Keratinocyte (primary cell): ENCODE results near the gene LRRC37A3. TPM values are rescaled to one million over a fixed set of nuclear protein-coding genes. Genes with fewer than 3 reads are reported as not detected.
"Not testable (repeated sequence)": the region's sequence is repeated elsewhere in the genome, so short reads cannot be mapped to it uniquely, and the experiment has no call there.

ENCODE experiments used
- DNase-seq: peaks from one replicate; pipeline ENCODE4 v3.0.0-alpha.2; 2011; ENCODE audit warnings: low read depth, missing footprints, low spot score
- FAIRE-seq: peaks from 2 replicates; lab custom pipeline; 2011; peaks lifted over from hg19 to GRCh38; lab: Jason Lieb, UNC
- H2AFZ ChIP-seq: 2 replicates; pipeline ENCODE4 v1.6.0; 2012; ENCODE audit warnings: low read length, control low read depth, inconsistent platforms; ENCODE audit not compliant: control insufficient read depth
- H3K27ac ChIP-seq: 2 replicates; pipeline ENCODE4 v1.5.1; 2011; ENCODE audit warnings: low read length; ENCODE audit not compliant: control insufficient read depth, insufficient read depth
- H3K27me3 ChIP-seq: 3 replicates; pipeline ENCODE4 v1.6.0; 2011; ENCODE audit warnings: low read length; ENCODE audit not compliant: control insufficient read depth, insufficient read depth; ENCODE audit errors: extremely low read depth
- H3K36me3 ChIP-seq, 2 experiments: 2 replicates in 1 of 2; 3 replicates in 1 of 2; pipeline ENCODE4 v1.5.1; 2011; ENCODE audit warnings: low read length in 2 of 2, mild to moderate bottlenecking in 1 of 2; ENCODE audit not compliant: control insufficient read depth in 2 of 2, insufficient read depth in 2 of 2; ENCODE audit errors: extremely low read depth in 1 of 2
- H3K4me1 ChIP-seq: 3 replicates; pipeline ENCODE4 v1.5.1; 2011; ENCODE audit warnings: low read length; ENCODE audit not compliant: control insufficient read depth, insufficient read depth; ENCODE audit errors: extremely low read depth
- H3K4me2 ChIP-seq: 3 replicates; pipeline ENCODE4 v1.6.0; 2011; ENCODE audit warnings: low read depth, low read length; ENCODE audit not compliant: control insufficient read depth, insufficient read depth; ENCODE audit errors: extremely low read depth
- H3K4me3 ChIP-seq, 3 experiments: fragments of 200-600 bp in 1 of 3; sonication (generic) in 1 of 3; 2 replicates in 2 of 3; 3 replicates in 1 of 3; pipeline ENCODE4 v1.5.1; 2011 to 2016; ENCODE audit warnings: low read length in 3 of 3, mild to moderate bottlenecking in 3 of 3, control low read depth in 2 of 3, inconsistent platforms in 1 of 3, low read depth in 1 of 3, mixed read lengths in 1 of 3, mixed run types in 1 of 3, moderate library complexity in 1 of 3; ENCODE audit not compliant: control insufficient read depth in 2 of 3, insufficient read depth in 2 of 3; ENCODE audit errors: extremely low read depth in 1 of 3
- H3K79me2 ChIP-seq: 2 replicates; pipeline ENCODE4 v1.6.0; 2012; ENCODE audit warnings: low read length; ENCODE audit not compliant: control insufficient read depth, insufficient read depth
- H3K9ac ChIP-seq: 3 replicates; pipeline ENCODE4 v1.6.0; 2011; ENCODE audit warnings: low read length; ENCODE audit not compliant: control insufficient read depth, insufficient read depth; ENCODE audit errors: extremely low read depth
- H3K9me1 ChIP-seq: 3 replicates; pipeline ENCODE4 v1.6.0; 2011; ENCODE audit warnings: low read length; ENCODE audit not compliant: control insufficient read depth, insufficient read depth; ENCODE audit errors: extremely low read depth
- H3K9me3 ChIP-seq: 2 replicates; pipeline ENCODE4 v1.5.1; 2012; ENCODE audit warnings: low read depth, low read length; ENCODE audit not compliant: control insufficient read depth
- H4K20me1 ChIP-seq: 3 replicates; pipeline ENCODE4 v1.6.0; 2011; ENCODE audit warnings: low read length; ENCODE audit not compliant: control insufficient read depth, insufficient read depth; ENCODE audit errors: extremely low read depth
- CTCF ChIP-seq, 3 experiments: IDR thresholded peaks in 1 of 3; conservative IDR thresholded peaks in 1 of 3; optimal IDR thresholded peaks in 1 of 3; 2 replicates in 2 of 3; 3 replicates in 1 of 3; pipeline versions ENCODE3 to v1.5.1; 2011; ENCODE audit warnings: low read length in 3 of 3, mild to moderate bottlenecking in 3 of 3, moderate library complexity in 2 of 3, control low read depth in 1 of 3, inconsistent platforms in 1 of 3; ENCODE audit not compliant: insufficient read depth in 2 of 3; ENCODE audit errors: extremely low read depth in 1 of 3
- dilution Hi-C: fragments of 300-500 bp; cut with MboI; formaldehyde crosslinking; loops from one replicate; pipeline ENCODE4 v1.7.0; 2020; ENCODE audit warnings: low sequenced_read_pairs; ENCODE audit not compliant: extremely low pct_ligation_motif_present
- polyA plus RNA-seq, 5 experiments: library from polyadenylated mRNA; depleted of rRNA in 3 of 5; stranded (reverse) in 3 of 5; stranded (forward) in 1 of 5; unstranded in 1 of 5; fragments of >200 nt; gene quantifications; 1 replicate in 1 of 5; 2 replicates in 3 of 5; 3 replicates in 1 of 5; pipeline versions ENCODE4 v1.2.1 to v1.2.3, GENCODE V29; 2011 to 2012; ENCODE audit warnings: missing spikeins in 2 of 5, low read depth in 1 of 5, low replicate concordance in 1 of 5

Gene LRRC37A3
- polyA plus RNA-seq, 1 donor (not counting 4 experiments of a cell fraction or from before 2014, with no cell fraction given), result 2.0 TPM

- H3K27me3 ChIP-seq, H3K27ac ChIP-seq, H3K4me1 ChIP-seq, H3K9ac ChIP-seq, FAIRE-seq, H3K79me2 ChIP-seq, H3K36me3 ChIP-seq, H3K4me3 ChIP-seq, H3K9me3 ChIP-seq, dilution Hi-C loops, H3K9me1 ChIP-seq, DNase-seq, H4K20me1 ChIP-seq: not testable (repeated sequence)
- TF ChIP-seq CTCF (optimal IDR thresholded peaks at IDR 0.05 in 1 of 3, IDR thresholded peaks at IDR 0.05 in 1 of 3, conservative IDR thresholded peaks at IDR 0.05 in 1 of 3; ENCODE audit: extremely low read depth in 1 of 3, insufficient read depth in 2 of 3, low read length in 3 of 3), result peak in 2 of 3 experiments; percentile 5 to 20
- H2AFZ ChIP-seq, result peak overlapping the region; percentile 22
- H3K4me2 ChIP-seq, result peak overlapping the region; percentile 29
These were observed 8.2 kb upstream of the LRRC37A3 start for GRCh38 chr17:64927444-64927843.

GRCh38 chr17:64926430-64926829, 7.2 kb upstream of the LRRC37A3 start:
- H2AFZ ChIP-seq, H3K27me3 ChIP-seq, H3K36me3 ChIP-seq, H3K9me3 ChIP-seq, dilution Hi-C loops, DNase-seq, H3K79me2 ChIP-seq, H3K4me2 ChIP-seq, H3K4me1 ChIP-seq, H3K4me3 ChIP-seq, H3K9me1 ChIP-seq, H3K9ac ChIP-seq, H3K27ac ChIP-seq, H4K20me1 ChIP-seq, FAIRE-seq: not testable (repeated sequence)

- H3K9me3 ChIP-seq, DNase-seq, H3K4me2 ChIP-seq, H3K4me1 ChIP-seq, H2AFZ ChIP-seq, H4K20me1 ChIP-seq, H3K9me1 ChIP-seq, H3K79me2 ChIP-seq, H3K4me3 ChIP-seq, H3K27me3 ChIP-seq, H3K9ac ChIP-seq, dilution Hi-C loops, H3K27ac ChIP-seq, H3K36me3 ChIP-seq, FAIRE-seq: not testable (repeated sequence)
These were observed 6.0 kb upstream of the LRRC37A3 start for GRCh38 chr17:64925244-64925643.

GRCh38 chr17:64923051-64923568, 3.8 kb upstream of the LRRC37A3 start:
- H3K9me3 ChIP-seq, H3K4me2 ChIP-seq, DNase-seq, H2AFZ ChIP-seq, H3K4me3 ChIP-seq, H3K79me2 ChIP-seq, H3K4me1 ChIP-seq, dilution Hi-C loops, H3K9me1 ChIP-seq, H3K27ac ChIP-seq, H3K27me3 ChIP-seq, H3K36me3 ChIP-seq, FAIRE-seq, H3K9ac ChIP-seq, H4K20me1 ChIP-seq: not testable (repeated sequence)
